Stimulated activated CD4-positive, alpha-beta T cell treated with anti-CD3 and anti-CD28 coated beads, TNF-alpha, amount 100 ng/mL, for 48 hours (primary cell): ENCODE data around the gene EFCAB6.

Experiments used
- DNase-seq, 3 donors: peaks; one replicate each; pipeline ENCODE4 v3.0.0-alpha.2; 2020; ENCODE audit warnings: low read depth in 3 of 3

EFCAB6 gene

DNA sequence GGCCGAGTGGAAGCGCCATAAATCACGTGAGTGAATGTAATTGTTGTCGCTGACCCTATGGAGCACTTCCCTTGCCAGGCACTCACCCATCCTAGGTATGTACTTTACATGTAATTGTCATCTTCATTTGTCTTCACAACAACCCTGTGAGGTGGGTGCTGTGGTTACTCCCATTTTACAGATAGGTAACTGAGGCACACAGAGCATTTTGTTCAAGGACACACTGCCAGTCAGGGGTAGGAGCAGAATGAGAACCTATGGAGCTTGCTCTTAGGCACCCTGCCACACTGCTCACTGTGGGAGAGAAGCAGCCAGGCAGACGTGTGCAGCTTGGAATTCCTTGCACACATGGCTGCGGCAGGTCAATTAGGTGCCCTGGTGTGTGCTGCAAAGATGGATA, 785 bp upstream of the EFCAB6 start:
- no peak for DNase-seq

DNA sequence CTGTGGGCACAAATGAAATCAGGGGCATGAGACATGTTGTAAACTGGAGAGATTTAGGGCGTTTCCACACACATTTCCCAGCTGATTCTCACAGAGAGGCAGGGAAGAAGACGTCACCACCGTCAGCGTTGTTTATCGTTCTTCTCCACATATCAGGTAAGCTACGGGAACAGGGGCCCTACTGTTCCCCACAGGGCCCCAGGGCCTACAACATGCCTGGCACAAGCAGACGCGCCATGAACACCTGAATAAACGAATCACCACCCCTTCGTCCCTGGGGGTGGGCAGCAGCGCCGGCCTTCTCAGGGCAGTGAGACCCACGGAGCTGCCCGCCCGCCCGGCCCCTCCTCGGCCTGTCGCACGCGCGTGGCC, 342 bp downstream of the EFCAB6 start:
- DNase-seq, result peak in 1 of 3 donors; percentile 5

DNA sequence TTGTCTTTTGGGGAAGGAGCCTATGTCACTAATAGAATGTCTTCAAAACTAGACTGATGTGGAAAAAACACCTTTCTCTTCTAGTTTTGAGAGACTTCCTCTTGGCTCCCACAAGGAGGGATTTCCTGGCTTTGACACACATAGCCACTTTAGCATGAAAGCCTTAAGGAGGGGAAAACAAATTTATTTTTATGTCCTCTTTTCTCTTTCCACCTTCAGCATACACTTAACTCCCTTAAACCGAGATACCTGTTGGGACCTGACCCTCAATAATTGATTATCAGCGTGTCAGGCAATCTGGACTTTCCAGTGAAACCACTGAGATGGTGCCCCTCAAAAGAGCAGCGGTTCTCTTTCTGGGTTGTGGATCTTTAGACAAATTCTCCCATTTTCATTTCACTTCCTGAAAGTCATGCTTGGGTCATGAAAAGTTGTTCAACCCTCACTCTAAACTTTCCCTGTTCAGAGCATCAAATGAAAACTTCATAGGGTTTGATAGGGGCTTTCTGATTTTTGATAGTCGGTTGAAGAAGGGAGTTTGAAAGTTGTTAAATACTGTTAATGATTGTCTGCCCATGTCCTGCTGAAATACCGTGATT, 9.1 kb downstream of the EFCAB6 start:
- no peak for DNase-seq

DNA sequence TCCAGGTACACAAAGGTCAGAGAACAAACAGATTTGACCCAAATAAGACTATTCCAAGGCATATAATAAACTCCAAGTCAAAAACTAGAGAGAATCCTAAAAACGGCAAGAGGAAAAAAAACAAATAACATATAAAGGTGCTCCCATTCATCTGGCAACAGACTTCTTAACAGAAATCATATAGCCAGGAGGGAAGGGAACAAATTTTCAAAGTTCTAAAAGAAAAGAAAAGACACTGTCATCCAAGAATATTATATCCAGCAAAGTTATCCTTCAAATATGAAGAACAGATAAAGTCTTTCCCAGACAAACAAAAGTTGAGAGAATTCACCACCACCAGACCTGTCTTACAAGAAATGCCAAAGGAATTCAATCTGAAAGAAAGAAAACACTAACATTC, 11.1 kb downstream of the EFCAB6 start:
- no peak for DNase-seq

DNA sequence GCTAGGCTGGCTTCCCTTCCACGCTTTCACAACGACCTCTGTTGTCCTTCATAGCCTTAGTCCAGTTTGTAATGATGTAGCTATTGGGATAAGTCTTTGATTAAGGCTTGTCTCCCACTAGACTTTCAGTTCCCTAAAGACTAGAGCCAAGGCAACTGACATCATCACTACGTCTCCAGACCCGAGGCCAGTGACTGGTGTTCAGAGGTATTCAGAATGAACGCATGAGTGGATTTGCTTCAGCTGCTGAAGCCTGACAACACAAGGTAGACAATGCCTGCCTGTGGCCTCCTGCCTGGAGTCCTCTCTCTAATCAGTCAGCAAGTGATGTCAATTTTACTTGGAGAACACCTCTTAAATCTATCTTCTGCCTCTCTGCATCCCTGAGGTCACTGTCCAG, 13.6 kb downstream of the EFCAB6 start:
- DNase-seq, result no peak

DNA sequence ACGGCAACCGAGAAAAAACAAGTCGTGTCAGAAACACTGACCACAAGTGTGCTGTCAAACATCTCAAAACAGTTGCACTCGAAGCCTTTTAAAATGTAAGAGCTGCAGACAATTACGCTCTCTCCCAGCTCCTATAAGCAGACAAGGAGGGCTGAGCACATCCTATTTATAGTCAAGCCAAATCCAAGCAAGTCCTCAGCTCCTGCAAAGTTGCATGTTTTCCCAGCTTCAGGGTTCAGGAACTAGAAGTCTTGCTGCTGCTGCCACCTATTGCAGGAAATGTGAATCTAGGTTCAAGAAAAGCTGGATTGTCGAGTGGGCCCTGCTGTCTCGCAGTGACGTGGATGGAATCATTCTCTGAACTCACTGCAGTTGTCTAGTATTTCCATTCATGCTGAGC, 15.5 kb downstream of the EFCAB6 start:
- no peak for DNase-seq

DNA sequence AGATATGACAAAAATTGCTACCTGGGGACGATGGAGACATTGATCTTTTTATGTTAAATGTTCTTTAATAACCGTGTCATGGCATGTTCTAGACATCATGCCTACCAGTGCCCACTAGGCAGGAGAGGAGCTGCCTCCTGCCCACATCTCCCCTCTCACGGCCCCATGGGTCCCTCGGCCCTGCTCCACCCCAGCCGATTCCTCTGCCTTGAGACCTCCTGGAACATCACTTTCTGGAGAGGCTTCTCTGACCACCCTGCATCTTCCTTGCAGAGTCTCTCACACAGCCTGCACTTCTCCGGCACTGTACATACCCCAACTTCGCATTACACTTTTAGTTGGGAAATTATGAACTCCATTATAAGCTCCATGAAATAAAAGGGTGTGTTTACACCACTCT, 16.8 kb downstream of the EFCAB6 start:
- no peak for DNase-seq

DNA sequence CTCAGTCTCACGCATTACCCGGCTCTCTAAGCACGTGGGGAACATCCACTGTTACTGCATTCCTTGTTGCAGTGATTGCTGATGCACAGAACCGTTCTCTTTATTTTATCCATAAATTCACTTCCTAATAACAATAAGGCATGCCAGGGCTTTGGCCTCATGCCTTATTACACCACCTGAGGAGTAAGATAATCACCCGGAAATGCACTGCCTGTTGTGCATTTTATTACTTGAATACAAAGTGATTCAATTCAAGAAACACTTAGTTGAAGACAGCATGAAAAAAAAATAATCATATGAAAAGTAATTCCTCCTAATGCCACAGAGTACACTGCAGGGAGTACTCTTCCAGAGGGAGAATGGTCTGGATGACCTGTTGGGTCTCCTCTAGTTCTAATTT, 19.2 kb downstream of the EFCAB6 start:
- DNase-seq, result no peak

DNA sequence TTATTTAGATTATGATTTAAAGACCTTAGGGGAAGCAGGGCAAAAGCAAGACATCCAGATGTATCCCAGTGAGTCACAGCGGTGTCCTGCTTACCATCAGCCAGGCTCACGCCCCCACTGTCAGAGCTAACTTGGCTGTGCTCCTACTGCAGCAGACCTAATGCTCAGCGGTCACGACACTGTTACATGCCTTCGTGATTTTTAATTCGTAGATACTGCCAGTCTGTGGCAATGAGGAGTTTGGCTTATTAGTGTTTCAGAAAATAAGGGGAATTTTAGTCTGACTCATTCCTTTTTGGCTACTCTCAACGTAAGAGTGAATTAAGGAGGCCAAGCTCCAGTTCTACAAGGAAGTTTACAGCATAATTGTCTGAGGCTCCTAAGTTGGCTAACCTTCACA, 22.7 kb downstream of the EFCAB6 start:
- DNase-seq, result no peak

- no peak for DNase-seq
Observed at GRCh38 chr22:43783777-43784176, 28.3 kb downstream of the EFCAB6 start.

- DNase-seq, result no peak
Observed at GRCh38 chr22:43782448-43782847, 29.7 kb downstream of the EFCAB6 start.

DNA sequence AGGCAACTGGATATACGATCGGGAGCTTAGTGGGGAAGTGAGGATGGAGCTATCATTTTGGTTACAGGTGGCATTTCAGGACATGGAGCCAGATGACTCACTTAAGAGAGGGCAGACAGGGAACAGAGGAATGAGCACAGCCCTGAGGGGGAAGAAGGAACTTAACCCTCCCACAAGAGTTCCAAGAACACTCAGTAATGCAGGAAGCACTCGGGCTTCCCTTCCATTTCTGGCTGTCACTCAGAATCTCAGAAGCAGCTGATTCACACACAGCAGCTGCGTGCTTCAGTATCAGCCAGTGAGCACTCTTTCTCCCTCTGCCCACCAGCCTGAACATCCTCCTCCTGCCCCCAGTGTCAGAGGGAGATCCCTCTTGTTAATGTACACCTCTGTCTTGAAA, 34.8 kb downstream of the EFCAB6 start:
- no peak for DNase-seq

GRCh38 chr22:43776081-43776670, 35.9 kb downstream of the EFCAB6 start:
- no peak for DNase-seq

DNA sequence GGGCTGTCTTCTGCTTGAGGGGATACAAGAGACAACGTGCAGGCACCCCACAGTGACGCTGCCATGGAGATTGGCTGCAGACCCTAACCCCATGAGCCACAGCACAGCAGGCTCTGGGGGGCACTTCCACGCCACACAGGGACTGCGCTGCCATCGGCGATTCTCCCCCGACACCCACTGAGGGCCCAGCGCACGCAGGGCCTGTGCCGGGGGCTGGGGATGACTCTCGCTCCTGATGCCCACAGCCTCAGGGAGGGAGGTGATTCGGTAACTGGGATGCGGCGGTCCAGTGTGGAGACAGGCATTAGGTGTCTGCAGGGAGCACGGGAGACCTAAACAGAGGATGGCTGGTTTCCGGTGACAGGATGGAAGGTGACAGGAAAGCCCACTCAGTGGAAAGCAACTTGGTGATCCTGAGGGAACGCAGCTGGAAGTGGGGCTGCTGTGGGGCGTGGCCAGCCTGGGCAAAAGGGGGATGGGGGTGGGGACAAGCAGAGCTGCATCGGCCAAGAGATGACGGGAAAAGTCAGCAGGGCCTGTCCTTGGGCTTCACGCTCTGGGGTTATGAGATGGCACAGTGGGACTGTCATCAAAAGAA, 37.7 kb downstream of the EFCAB6 start:
- DNase-seq, result no peak

DNA sequence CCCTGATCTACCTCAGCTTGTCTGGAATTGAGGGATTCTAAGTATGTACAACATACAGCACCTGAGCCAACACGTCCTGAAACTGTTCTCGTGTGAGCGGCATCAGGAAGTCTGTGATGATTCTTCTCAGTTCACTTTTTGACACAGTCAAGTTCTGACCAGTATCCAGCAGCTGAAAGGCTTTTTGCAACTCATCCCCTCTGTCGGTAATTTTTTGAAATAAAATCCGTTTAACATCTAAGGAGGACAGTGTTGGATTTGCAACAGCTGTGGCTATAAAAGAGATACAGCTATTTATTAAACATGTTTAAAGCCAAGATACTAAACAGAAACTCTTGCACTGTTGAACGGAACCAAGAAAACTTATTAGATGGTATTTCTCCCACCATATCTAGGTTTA, 39.3 kb downstream of the EFCAB6 start:
- no peak for DNase-seq

DNA sequence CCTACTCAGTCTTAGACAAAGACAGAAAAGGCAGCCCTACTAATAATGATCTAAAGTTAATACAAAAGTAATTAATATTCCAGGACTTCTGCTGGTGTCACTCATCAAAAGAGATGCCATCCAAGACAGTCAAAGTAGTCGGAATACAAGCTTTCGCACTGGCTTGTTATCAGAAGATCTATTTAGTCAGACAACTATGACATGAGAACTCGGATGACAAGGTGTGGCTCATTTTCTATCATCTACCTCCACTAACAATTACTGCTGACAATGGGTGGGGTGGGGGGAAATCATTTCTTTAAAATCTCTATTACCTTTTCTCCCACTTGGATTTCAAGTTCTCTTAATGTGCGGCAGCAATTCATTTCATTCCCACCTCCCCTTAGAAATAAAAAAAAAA, 56.7 kb downstream of the EFCAB6 start:
- no peak for DNase-seq

- DNase-seq, result no peak
Observed at GRCh38 chr22:43755011-43755410, 57.1 kb downstream of the EFCAB6 start.

- DNase-seq, result no peak
Observed at GRCh38 chr22:43754176-43754575, 57.9 kb downstream of the EFCAB6 start.

GRCh38 chr22:43753688-43754087, 58.4 kb downstream of the EFCAB6 start:
- no peak for DNase-seq

GRCh38 chr22:43750751-43751150, 61.4 kb downstream of the EFCAB6 start:
- no peak for DNase-seq

GRCh38 chr22:43749473-43749872, 62.6 kb downstream of the EFCAB6 start:
- DNase-seq, result no peak

DNA sequence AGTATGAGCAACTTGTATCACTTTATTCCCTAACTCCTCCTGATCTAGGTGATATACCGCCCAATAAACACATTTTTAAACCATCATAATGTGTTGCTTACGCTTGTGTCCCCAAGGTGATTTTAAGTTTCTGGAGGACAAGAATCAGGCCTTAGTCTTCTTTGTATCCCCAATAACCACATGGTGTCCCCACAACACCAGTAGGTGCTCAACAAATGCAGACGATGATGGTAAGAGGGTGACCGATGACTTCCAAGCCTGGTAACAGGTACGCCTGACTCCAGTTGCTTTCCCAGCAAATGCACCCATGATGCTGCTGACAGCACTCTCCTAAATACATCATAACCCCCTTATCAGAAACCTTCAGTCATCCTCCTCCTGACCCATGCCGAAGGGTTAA, 64.2 kb downstream of the EFCAB6 start:
- DNase-seq, result no peak

DNA sequence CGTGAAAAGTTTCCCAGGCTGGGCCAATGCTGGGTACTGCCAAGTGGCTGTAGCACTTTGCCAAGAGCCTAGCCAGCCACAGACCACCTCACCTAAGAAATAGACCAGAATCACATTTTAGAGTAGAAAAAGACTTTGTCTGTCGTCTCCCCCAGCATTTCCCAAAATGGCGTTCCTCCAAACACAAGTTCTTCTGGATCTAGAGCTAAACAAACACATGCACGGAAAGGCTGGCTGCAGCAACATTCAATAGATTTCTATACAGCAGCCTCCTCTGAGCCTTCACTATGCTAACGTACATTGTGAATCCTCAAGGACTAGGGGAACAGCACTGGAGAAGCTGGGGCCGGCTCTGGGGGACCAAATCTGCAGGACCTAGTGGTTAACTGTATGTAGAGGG, 65.0 kb downstream of the EFCAB6 start:
- DNase-seq, result no peak
